HAP-1 (cell line): ENCODE measurements around the gene DOLK.

ENCODE experiments used
- DNase-seq, 2 experiments: peaks; one replicate each; pipeline ENCODE4 v3.0.0-alpha.2; 2016 to 2020; ENCODE audit warnings: low spot score in 2 of 2
- H3K27me3 ChIP-seq: fragments of 250-450 bp; sonication (Bioruptor Pico); 2 replicates; pipeline ENCODE4 v1.5.1; 2020; ENCODE audit warnings: low read depth, mild to moderate bottlenecking, moderate library complexity
- H3K36me3 ChIP-seq: fragments of 250-450 bp; sonication (Bioruptor Pico); replicated peaks from 2 replicates; pipeline ENCODE4 v1.5.1; 2020; ENCODE audit warnings: mild to moderate bottlenecking
- H3K4me1 ChIP-seq: fragments of 250-450 bp; sonication (Bioruptor Pico); 2 replicates; pipeline ENCODE4 v1.5.1; 2020; ENCODE audit warnings: mild to moderate bottlenecking
- H3K4me3 ChIP-seq: fragments of 250-450 bp; sonication (Bioruptor Pico); 2 replicates; pipeline ENCODE4 v1.5.1; 2020; ENCODE audit warnings: mild to moderate bottlenecking, moderate library complexity
- H3K9me3 ChIP-seq: fragments of 250-450 bp; sonication (Bioruptor Pico); 2 replicates; pipeline ENCODE4 v1.5.1; 2020; ENCODE audit warnings: mild to moderate bottlenecking, moderate library complexity
- in situ Hi-C: fragments of 300-500 bp; cut with MboI; formaldehyde crosslinking; loops from 3 replicates; pipeline ENCODE4 v1.14.3; 2020; ENCODE audit warnings: low sequenced_read_pairs, inconsistent platforms, mixed read lengths

DOLK gene

GRCh38 chr9:128908372-128908771 is 39.0 kb downstream of the DOLK start:
- peaks cover 15% of the 10 kb centered on the region for H3K36me3 ChIP-seq
- no peak for DNase-seq

GRCh38 chr9:128906741-128907140 is 40.7 kb downstream of the DOLK start:
- Histone ChIP-seq H3K9me3 (no peaks in the 10 kb centered on the region), H3K36me3 (peaks cover 15% of the 10 kb centered on the region), H3K4me1 (no peaks in the 10 kb centered on the region), H3K4me3 (no peak overlapping the region), H3K27me3 (no peaks in the 10 kb centered on the region)
- DNase-seq, result no peak
- in situ Hi-C loops, result no loop called here

More at GRCh38 chr9:128908372-128908771, 39.0 kb downstream of the DOLK start:
- no peaks in the 10 kb centered on the region for H3K27me3 ChIP-seq
- no peak overlapping the region for H3K4me3 ChIP-seq
- H3K4me1 ChIP-seq, result no peaks in the 10 kb centered on the region
- H3K9me3 ChIP-seq, result no peaks in the 10 kb centered on the region
- in situ Hi-C loops, result no loop called here

- H3K27me3 ChIP-seq, result no peaks in the 10 kb centered on the region
- no peaks in the 10 kb centered on the region for H3K9me3 ChIP-seq
- no peaks in the 10 kb centered on the region for H3K4me1 ChIP-seq
- no peak for DNase-seq
- peaks cover 15% of the 10 kb centered on the region for H3K36me3 ChIP-seq
- H3K4me3 ChIP-seq, result no peak overlapping the region
- in situ Hi-C loops, result no loop called here
Observed at GRCh38 chr9:128905964-128906363, 41.4 kb downstream of the DOLK start.

- in situ Hi-C loops, result no loop called here
- DNase-seq, result no peak
Observed at GRCh38 chr9:128903871-128904620, 43.4 kb downstream of the DOLK start.

GRCh38 chr9:128903079-128903461 is 44.3 kb downstream of the DOLK start:
- Histone ChIP-seq H3K4me1 (no peaks in the 10 kb centered on the region), H3K36me3 (peaks cover 4% of the 10 kb centered on the region)
- in situ Hi-C loops, result no loop called here

More at GRCh38 chr9:128903871-128904620, 43.4 kb downstream of the DOLK start:
- Histone ChIP-seq H3K27me3 (no peaks in the 10 kb centered on the region), H3K36me3 (peaks cover 13% of the 10 kb centered on the region), H3K9me3 (no peaks in the 10 kb centered on the region), H3K4me3 (no peak overlapping the region), H3K4me1 (no peaks in the 10 kb centered on the region)

GRCh38 chr9:128902351-128903078 is 44.9 kb downstream of the DOLK start:
- Histone ChIP-seq H3K4me3 (no peak overlapping the region), H3K36me3 (no peaks in the 10 kb centered on the region; the same call in 1 of the 2 replicates), H3K9me3 (no peaks in the 10 kb centered on the region), H3K27me3 (no peaks in the 10 kb centered on the region), H3K4me1 (no peaks in the 10 kb centered on the region)
- no peak for DNase-seq
- in situ Hi-C loops, result no loop called here

More at GRCh38 chr9:128903079-128903461, 44.3 kb downstream of the DOLK start:
- Histone ChIP-seq H3K9me3 (no peaks in the 10 kb centered on the region), H3K4me3 (no peak overlapping the region), H3K27me3 (no peaks in the 10 kb centered on the region)
- no peak for DNase-seq

GRCh38 chr9:128901822-128902221 is 45.6 kb downstream of the DOLK start:
- no peaks in the 10 kb centered on the region for H3K4me1 ChIP-seq
- DNase-seq, result no peak
- H3K27me3 ChIP-seq, result no peaks in the 10 kb centered on the region
- in situ Hi-C loops, result no loop called here
- no peaks in the 10 kb centered on the region for H3K9me3 ChIP-seq
- no peaks in the 10 kb centered on the region for H3K36me3 ChIP-seq
- no peak overlapping the region for H3K4me3 ChIP-seq

GRCh38 chr9:128901379-128901778 is 46.0 kb downstream of the DOLK start:
- Histone ChIP-seq H3K4me1 (no peaks in the 10 kb centered on the region), H3K36me3 (no peaks in the 10 kb centered on the region), H3K27me3 (no peaks in the 10 kb centered on the region), H3K9me3 (no peaks in the 10 kb centered on the region), H3K4me3 (no peak overlapping the region)
- in situ Hi-C loops, result no loop called here
- no peak for DNase-seq

GRCh38 chr9:128899566-128900322 is 47.7 kb downstream of the DOLK start:
- Histone ChIP-seq H3K36me3 (no peaks in the 10 kb centered on the region; the same call in 1 of the 2 replicates), H3K27me3 (no peaks in the 10 kb centered on the region), H3K4me1 (no peaks in the 10 kb centered on the region), H3K4me3 (no peak overlapping the region), H3K9me3 (no peaks in the 10 kb centered on the region)
- DNase-seq, result no peak
- in situ Hi-C loops, result no loop called here

GRCh38 chr9:128898845-128899565 is 48.4 kb downstream of the DOLK start:
- Histone ChIP-seq H3K4me1 (no peaks in the 10 kb centered on the region), H3K9me3 (no peaks in the 10 kb centered on the region), H3K36me3 (no peaks in the 10 kb centered on the region; the same call in 1 of the 2 replicates), H3K27me3 (no peaks in the 10 kb centered on the region), H3K4me3 (no peak overlapping the region)
- no peak for DNase-seq
- in situ Hi-C loops, result no loop called here

GRCh38 chr9:128898382-128898781 is 49.0 kb downstream of the DOLK start:
- H3K4me3 ChIP-seq, result no peak overlapping the region
- DNase-seq, result no peak
- H3K36me3 ChIP-seq, result no peaks in the 10 kb centered on the region; the same call in 1 of the 2 replicates
- in situ Hi-C loops, result no loop called here
- H3K9me3 ChIP-seq, result no peaks in the 10 kb centered on the region
- H3K4me1 ChIP-seq, result no peaks in the 10 kb centered on the region
- H3K27me3 ChIP-seq, result no peaks in the 10 kb centered on the region

GRCh38 chr9:128895556-128895955 is 51.8 kb downstream of the DOLK start:
- Histone ChIP-seq H3K36me3 (peaks cover 10% of the 10 kb centered on the region), H3K4me1 (no peaks in the 10 kb centered on the region), H3K4me3 (no peak overlapping the region), H3K27me3 (no peaks in the 10 kb centered on the region), H3K9me3 (no peaks in the 10 kb centered on the region)
- no peak for DNase-seq
- in situ Hi-C loops, result no loop called here
